ENCODE data around the gene RPTOR.
A peak's percentile ranks its signal among the peaks of the same experiment; 100 is the strongest.

The RPTOR gene

GRCh38 chr17:80650751-80651518 lies 106.3 kb downstream of the RPTOR start:
- TF ChIP-seq POU2F2 (IDR thresholded peaks at IDR 0.05; ENCODE audit: low read depth, low read length) = no peak
- TF ChIP-seq PAX5 (IDR thresholded peaks at IDR 0.05; ENCODE audit: insufficient read depth, low read length, severe bottlenecking) = no peak
- no peak for TF ChIP-seq TAF1 (IDR thresholded peaks at IDR 0.05; ENCODE audit: low read depth, low read length)
- no peak for TF ChIP-seq SPI1 (IDR thresholded peaks at IDR 0.05; ENCODE audit: low read depth, low read length)
- no peak for TF ChIP-seq POLR2AphosphoS5 (IDR thresholded peaks at IDR 0.05; ENCODE audit: low read depth, low read length)
- TF ChIP-seq POLR2A (IDR thresholded peaks at IDR 0.05; ENCODE audit: low read depth, low read length) = no peak
- no peak for FAIRE-seq
- DNase-seq (ENCODE audit: insufficient read length, low spot score) = no peak

GRCh38 chr17:80652756-80653330 lies 108.2 kb downstream of the RPTOR start:
- FAIRE-seq (no peak), DNase-seq (ENCODE audit: insufficient read length, low spot score) (no peak)
- TF ChIP-seq POU2F2 (IDR thresholded peaks at IDR 0.05; ENCODE audit: low read depth, low read length) = no peak
- TF ChIP-seq SPI1 (IDR thresholded peaks at IDR 0.05; ENCODE audit: low read depth, low read length) = no peak
- no peak for TF ChIP-seq PAX5 (IDR thresholded peaks at IDR 0.05; ENCODE audit: insufficient read depth, low read length, severe bottlenecking)
- TF ChIP-seq POLR2AphosphoS5 (IDR thresholded peaks at IDR 0.05; ENCODE audit: low read depth, low read length) = no peak
- no peak for TF ChIP-seq TAF1 (IDR thresholded peaks at IDR 0.05; ENCODE audit: low read depth, low read length)
- no peak for TF ChIP-seq POLR2A (IDR thresholded peaks at IDR 0.05; ENCODE audit: low read depth, low read length)

GRCh38 chr17:80653856-80654255 lies 109.2 kb downstream of the RPTOR start:
- TF ChIP-seq POU2F2 (IDR thresholded peaks at IDR 0.05; ENCODE audit: low read depth, low read length) = no peak
- no peak for TF ChIP-seq TAF1 (IDR thresholded peaks at IDR 0.05; ENCODE audit: low read depth, low read length)
- no peak for TF ChIP-seq POLR2AphosphoS5 (IDR thresholded peaks at IDR 0.05; ENCODE audit: low read depth, low read length)
- TF ChIP-seq SPI1 (IDR thresholded peaks at IDR 0.05; ENCODE audit: low read depth, low read length) = no peak
- TF ChIP-seq PAX5 (IDR thresholded peaks at IDR 0.05; ENCODE audit: insufficient read depth, low read length, severe bottlenecking) = no peak
- TF ChIP-seq POLR2A (IDR thresholded peaks at IDR 0.05; ENCODE audit: low read depth, low read length) = no peak
- DNase-seq (ENCODE audit: insufficient read length, low spot score) (no peak), FAIRE-seq (no peak)

GRCh38 chr17:80655608-80656007 lies 111.0 kb downstream of the RPTOR start:
- DNase-seq (ENCODE audit: insufficient read length, low spot score) (no peak), FAIRE-seq (peak; percentile 28)
- no peak for TF ChIP-seq POLR2A (IDR thresholded peaks at IDR 0.05; ENCODE audit: low read depth, low read length)
- TF ChIP-seq SPI1 (IDR thresholded peaks at IDR 0.05; ENCODE audit: low read depth, low read length) = no peak
- no peak for TF ChIP-seq TAF1 (IDR thresholded peaks at IDR 0.05; ENCODE audit: low read depth, low read length)
- no peak for TF ChIP-seq PAX5 (IDR thresholded peaks at IDR 0.05; ENCODE audit: insufficient read depth, low read length, severe bottlenecking)
- no peak for TF ChIP-seq POLR2AphosphoS5 (IDR thresholded peaks at IDR 0.05; ENCODE audit: low read depth, low read length)
- no peak for TF ChIP-seq POU2F2 (IDR thresholded peaks at IDR 0.05; ENCODE audit: low read depth, low read length)

DNA sequence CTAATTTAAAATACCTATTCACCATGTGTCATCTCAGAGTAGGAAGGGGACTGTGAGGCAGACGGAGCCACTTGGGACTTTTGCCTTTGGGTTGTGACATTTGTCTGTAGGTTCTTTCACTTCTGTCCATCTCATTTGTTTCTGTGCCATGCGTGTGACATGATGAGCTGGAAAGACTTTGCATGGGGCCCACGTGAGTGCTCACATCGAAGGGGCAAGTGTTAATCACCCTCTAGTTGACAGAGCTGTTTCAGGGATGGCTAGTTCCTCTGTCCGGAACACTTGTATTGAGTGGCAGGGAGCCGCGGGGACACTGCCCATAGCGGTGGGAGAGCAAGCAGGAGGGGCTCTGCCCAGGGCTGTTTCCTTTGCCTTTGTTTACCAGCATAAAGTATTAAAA lies 112.0 kb downstream of the RPTOR start:
- TF ChIP-seq TAF1 (IDR thresholded peaks at IDR 0.05; ENCODE audit: low read depth, low read length) = no peak
- TF ChIP-seq SPI1 (IDR thresholded peaks at IDR 0.05; ENCODE audit: low read depth, low read length) = no peak; the same call in 1 of the 2 replicates
- no peak for TF ChIP-seq PAX5 (IDR thresholded peaks at IDR 0.05; ENCODE audit: insufficient read depth, low read length, severe bottlenecking)
- peak; percentile 69; the same call in 1 of the 2 replicates for TF ChIP-seq POU2F2 (IDR thresholded peaks at IDR 0.05; ENCODE audit: low read depth, low read length)
- DNase-seq (ENCODE audit: insufficient read length, low spot score) = no peak
- peak; percentile 55 for FAIRE-seq

GRCh38 chr17:80657561-80657960 lies 112.9 kb downstream of the RPTOR start:
- FAIRE-seq (no peak), DNase-seq (ENCODE audit: insufficient read length, low spot score) (no peak)
- no peak for TF ChIP-seq POLR2AphosphoS5 (IDR thresholded peaks at IDR 0.05; ENCODE audit: low read depth, low read length)
- TF ChIP-seq POU2F2 (IDR thresholded peaks at IDR 0.05; ENCODE audit: low read depth, low read length) = no peak
- no peak for TF ChIP-seq POLR2A (IDR thresholded peaks at IDR 0.05; ENCODE audit: low read depth, low read length)
- TF ChIP-seq TAF1 (IDR thresholded peaks at IDR 0.05; ENCODE audit: low read depth, low read length) = no peak
- TF ChIP-seq SPI1 (IDR thresholded peaks at IDR 0.05; ENCODE audit: low read depth, low read length) = no peak
- TF ChIP-seq PAX5 (IDR thresholded peaks at IDR 0.05; ENCODE audit: insufficient read depth, low read length, severe bottlenecking) = no peak

DNA sequence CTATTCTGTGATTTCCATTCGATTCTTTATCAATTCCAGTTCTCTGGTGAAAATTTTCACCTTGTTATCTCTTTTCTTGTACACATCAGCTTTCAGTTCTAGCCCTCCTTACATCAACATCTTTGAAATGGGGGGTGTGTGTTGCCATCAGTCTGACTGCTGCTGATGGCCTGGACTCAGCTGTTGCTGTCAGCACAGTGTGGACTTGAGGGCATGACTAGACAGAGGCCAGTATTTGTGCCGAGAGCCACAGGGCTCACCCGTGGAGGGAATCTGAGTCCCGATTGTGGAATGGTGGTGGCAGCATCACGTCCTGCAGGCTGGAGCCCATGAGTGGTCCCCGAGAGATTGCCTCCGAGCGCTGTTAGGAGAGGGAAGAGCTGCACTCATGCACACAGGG lies 114.2 kb downstream of the RPTOR start:
- no peak for TF ChIP-seq POLR2AphosphoS5 (IDR thresholded peaks at IDR 0.05; ENCODE audit: low read depth, low read length)
- TF ChIP-seq SPI1 (IDR thresholded peaks at IDR 0.05; ENCODE audit: low read depth, low read length) = no peak
- TF ChIP-seq POLR2A (IDR thresholded peaks at IDR 0.05; ENCODE audit: low read depth, low read length) = no peak
- TF ChIP-seq PAX5 (IDR thresholded peaks at IDR 0.05; ENCODE audit: insufficient read depth, low read length, severe bottlenecking) = no peak
- no peak for TF ChIP-seq TAF1 (IDR thresholded peaks at IDR 0.05; ENCODE audit: low read depth, low read length)
- TF ChIP-seq POU2F2 (IDR thresholded peaks at IDR 0.05; ENCODE audit: low read depth, low read length) = no peak
- DNase-seq (ENCODE audit: insufficient read length, low spot score) (no peak), FAIRE-seq (no peak)

GRCh38 chr17:80659651-80660050 lies 115.0 kb downstream of the RPTOR start:
- FAIRE-seq = no peak
- TF ChIP-seq PAX5 (IDR thresholded peaks at IDR 0.05; ENCODE audit: insufficient read depth, low read length, severe bottlenecking) = no peak
- no peak for TF ChIP-seq TAF1 (IDR thresholded peaks at IDR 0.05; ENCODE audit: low read depth, low read length)
- no peak for TF ChIP-seq POLR2AphosphoS5 (IDR thresholded peaks at IDR 0.05; ENCODE audit: low read depth, low read length)
- no peak for TF ChIP-seq POLR2A (IDR thresholded peaks at IDR 0.05; ENCODE audit: low read depth, low read length)
- no peak for TF ChIP-seq SPI1 (IDR thresholded peaks at IDR 0.05; ENCODE audit: low read depth, low read length)
- TF ChIP-seq POU2F2 (IDR thresholded peaks at IDR 0.05; ENCODE audit: low read depth, low read length) = no peak
- DNase-seq (ENCODE audit: insufficient read length, low spot score) = no peak

- no peak for TF ChIP-seq POU2F2 (IDR thresholded peaks at IDR 0.05; ENCODE audit: low read depth, low read length)
- no peak for TF ChIP-seq SPI1 (IDR thresholded peaks at IDR 0.05; ENCODE audit: low read depth, low read length)
- TF ChIP-seq TAF1 (IDR thresholded peaks at IDR 0.05; ENCODE audit: low read depth, low read length) = no peak
- TF ChIP-seq POLR2AphosphoS5 (IDR thresholded peaks at IDR 0.05; ENCODE audit: low read depth, low read length) = no peak
- TF ChIP-seq PAX5 (IDR thresholded peaks at IDR 0.05; ENCODE audit: insufficient read depth, low read length, severe bottlenecking) = no peak
- TF ChIP-seq POLR2A (IDR thresholded peaks at IDR 0.05; ENCODE audit: low read depth, low read length) = no peak
- FAIRE-seq (no peak), DNase-seq (ENCODE audit: insufficient read length, low spot score) (no peak)
These were observed 116.0 kb downstream of the RPTOR start for GRCh38 chr17:80660527-80661198.

Data from GM12891 (cell line).